ENCODE results near the gene SCN11A. TPM values are rescaled to one million over a fixed set of nuclear protein-coding genes. Genes with fewer than 3 reads are reported as not detected.

The SCN11A gene
- total RNA-seq, 2 experiments from 2014 or later: 0.08 to 0.11 TPM

DNA sequence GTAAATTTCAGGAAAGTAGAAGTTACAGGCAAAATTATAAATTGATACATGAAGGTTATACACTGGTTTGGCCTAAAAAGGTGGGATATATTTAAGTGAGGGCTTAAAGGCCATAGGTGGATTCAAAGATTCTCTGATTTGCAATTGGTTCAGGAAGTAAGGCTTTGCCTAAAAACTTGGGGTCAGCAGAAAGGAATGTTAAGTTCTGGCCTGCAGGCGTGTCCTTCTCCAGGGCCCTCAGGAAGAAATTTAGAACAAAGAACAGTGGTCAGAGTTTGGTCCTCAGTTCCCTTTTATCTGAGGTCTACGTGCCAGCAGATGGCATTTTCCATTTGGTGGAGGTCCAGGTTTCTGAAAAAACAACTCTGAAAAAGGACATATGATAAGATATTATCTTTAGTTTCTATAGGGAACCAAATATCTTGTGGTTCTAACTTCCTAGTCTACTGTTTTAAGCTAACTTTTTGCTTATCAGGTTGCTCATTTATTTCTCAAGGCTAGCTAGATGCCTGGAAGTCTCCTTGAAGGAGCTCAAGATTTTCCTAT, 40.5 kb downstream of the SCN11A start:
- POLR2A ChIA-PET: no interaction called here
- H3K36me3 Mint-ChIP-seq: no peaks in the 10 kb centered on the region
- H3K27ac Mint-ChIP-seq: no peak overlapping the region
- H3K4me3 Mint-ChIP-seq: no peak overlapping the region
- DNase-seq: no peak
- H3K4me1 Mint-ChIP-seq: no peaks in the 10 kb centered on the region
- H3K9me3 Mint-ChIP-seq: no peaks in the 10 kb centered on the region
- ATAC-seq (ENCODE audit: low read depth): no peak
- H3K27me3 Mint-ChIP-seq: peaks cover 19% of the 10 kb centered on the region

GRCh38 chr3:39005295-39005694, 46.4 kb downstream of the SCN11A start:
- Mint-ChIP-seq H3K9me3 (no peaks in the 10 kb centered on the region), H3K4me3 (no peak overlapping the region), H3K36me3 (no peaks in the 10 kb centered on the region), H3K4me1 (no peaks in the 10 kb centered on the region), H3K27me3 (peaks cover 13% of the 10 kb centered on the region), H3K27ac (no peak overlapping the region)
- DNase-seq: no peak
- POLR2A ChIA-PET: no interaction called here
- no peak for ATAC-seq (ENCODE audit: low read depth)

Other genes with a start within 250 kb of the SCN11A start
- gene SCN10A, start 235.7 kb downstream of the SCN11A start, total RNA-seq: not detected
- 10 to 100 TPM; 38.5 to 39.4 TPM for gene WDR48, start 72 bp upstream of the SCN11A start, total RNA-seq
- 10 to 100 TPM; 25.1 to 28.1 TPM for gene GORASP1, start 55.7 kb upstream of the SCN11A start, total RNA-seq
- gene TTC21A, start 55.7 kb upstream of the SCN11A start, total RNA-seq: 1 to 10 TPM; 2.7 to 4.5 TPM
- 10 to 100 TPM; 15.8 to 16.5 TPM for gene CSRNP1, start 101.6 kb upstream of the SCN11A start, total RNA-seq
- not detected for gene XIRP1, start 140.7 kb upstream of the SCN11A start, total RNA-seq
- gene CX3CR1, start 228.1 kb upstream of the SCN11A start, total RNA-seq: 1 to 10 TPM in 1 of 2 experiments, under 1 TPM in 1; 0.94 to 1.9 TPM